WTC11 (cell line): Measurements from ENCODE around the gene LEF1. TPM values are rescaled to one million over a fixed set of nuclear protein-coding genes. Genes with fewer than 3 reads are reported as not detected.

Experiments used
- ATAC-seq: fragments of 200-7000 bp; cut with Tn5 transposase; 2 replicates; pipeline ENCODE4 v1.10.0; 2021; ENCODE audit warnings: mild to moderate bottlenecking, moderate library complexity
- CTCF ChIA-PET: fragments of 300-600 bp; sonication (Branson Sonifier 250); formaldehyde crosslinking; loops from one replicate; lab custom pipeline; 2021; ENCODE audit warnings: antibody characterized with exemption; lab: Charles Lee
- POLR2A ChIA-PET: fragments of 350-600 bp; sonication (Branson Sonifier 250); formaldehyde crosslinking; loops from one replicate; lab custom pipeline; 2021; ENCODE audit warnings: antibody characterized with exemption; lab: Charles Lee
- DNase-seq: peaks from one replicate; pipeline ENCODE4 v3.0.0; 2021; ENCODE audit warnings: low spot score
- H3K27ac Mint-ChIP-seq: 2 replicates; pipeline ENCODE4 v1.8.0; 2021; ENCODE audit warnings: mixed read lengths
- H3K27me3 Mint-ChIP-seq: 2 replicates; pipeline ENCODE4 v1.8.0; 2021; ENCODE audit warnings: low read depth, mild to moderate bottlenecking, moderate library complexity, mixed read lengths
- H3K36me3 Mint-ChIP-seq: 2 replicates; pipeline ENCODE4 v1.8.0; 2021; ENCODE audit warnings: mixed read lengths
- H3K4me1 Mint-ChIP-seq: 2 replicates; pipeline ENCODE4 v1.8.0; 2022; ENCODE audit warnings: mixed read lengths
- H3K4me3 Mint-ChIP-seq: 2 replicates; pipeline ENCODE4 v1.8.0; 2021; ENCODE audit warnings: mild to moderate bottlenecking, moderate library complexity, mixed read lengths
- H3K9me3 Mint-ChIP-seq: 2 replicates; pipeline ENCODE4 v1.8.0; 2021; ENCODE audit warnings: mixed read lengths
- ATF1 ChIP-seq: sonication (generic); formaldehyde crosslinking; IDR thresholded peaks from 2 replicates; pipeline ENCODE4 v1.8.1; 2023; ENCODE audit warnings: mild to moderate bottlenecking, moderate library complexity, missing genetic modification reagents
- CBFB ChIP-seq: sonication (generic); formaldehyde crosslinking; IDR thresholded peaks from 2 replicates; pipeline ENCODE4 v1.8.1; 2022; ENCODE audit warnings: mild to moderate bottlenecking, low read depth, missing genetic modification reagents
- ESRRA ChIP-seq: sonication (generic); formaldehyde crosslinking; IDR thresholded peaks from 2 replicates; pipeline ENCODE4 v1.8.1; 2022; ENCODE audit warnings: mild to moderate bottlenecking, missing genetic modification reagents, borderline replicate concordance
- FOXK1 ChIP-seq: sonication (generic); formaldehyde crosslinking; IDR thresholded peaks from 2 replicates; pipeline ENCODE4 v1.8.0; 2022; ENCODE audit warnings: mild to moderate bottlenecking, moderate library complexity, missing genetic modification reagents
- FOXP1 ChIP-seq: sonication (generic); formaldehyde crosslinking; IDR thresholded peaks from 2 replicates; pipeline ENCODE4 v1.8.0; 2022; ENCODE audit warnings: missing genetic modification reagents, mild to moderate bottlenecking, moderate library complexity, borderline replicate concordance
- GRHL2 ChIP-seq: fragments of 250-450 bp; sonication (Bioruptor Pico); IDR thresholded peaks from 2 replicates; pipeline ENCODE4 v1.8.0; 2022; ENCODE audit warnings: mild to moderate bottlenecking, moderate library complexity; ENCODE audit not compliant: insufficient replicate concordance, severe bottlenecking
- GTF2I ChIP-seq: fragments of 250-450 bp; sonication (Bioruptor Pico); conservative IDR thresholded peaks from 2 replicates; pipeline ENCODE4 v1.4.0; 2021; ENCODE audit warnings: mild to moderate bottlenecking
- HMGA2 ChIP-seq: fragments of 250-450 bp; sonication (Bioruptor Pico); IDR thresholded peaks from 2 replicates; pipeline ENCODE4 v1.4.0; 2021; ENCODE audit warnings: mild to moderate bottlenecking, moderate library complexity
- JUN ChIP-seq: sonication (generic); formaldehyde crosslinking; IDR thresholded peaks from 2 replicates; pipeline ENCODE4 v1.8.0; 2023; ENCODE audit warnings: mild to moderate bottlenecking, missing genetic modification reagents
- OVOL2 ChIP-seq: fragments of 250-450 bp; sonication (Bioruptor Pico); IDR thresholded peaks from 2 replicates; pipeline ENCODE4 v1.9.0; 2021; ENCODE audit warnings: mild to moderate bottlenecking, borderline replicate concordance
- RELA ChIP-seq: sonication (generic); formaldehyde crosslinking; IDR thresholded peaks from 2 replicates; pipeline ENCODE4 v1.8.1; 2022; ENCODE audit warnings: missing genetic modification reagents, mild to moderate bottlenecking, borderline replicate concordance
- RORB ChIP-seq: fragments of 250-450 bp; sonication (Bioruptor Pico); IDR thresholded peaks from 2 replicates; pipeline ENCODE4 v1.9.0; 2021; ENCODE audit warnings: mild to moderate bottlenecking
- ZNF121 ChIP-seq: sonication (generic); formaldehyde crosslinking; IDR thresholded peaks from 2 replicates; pipeline ENCODE4 v1.8.0; 2023; ENCODE audit warnings: missing genetic modification reagents
- ZNF423 ChIP-seq: fragments of 250-450 bp; sonication (Bioruptor Pico); IDR thresholded peaks from 2 replicates; pipeline ENCODE4 v2.1.2; 2022; ENCODE audit warnings: mild to moderate bottlenecking, moderate library complexity
- total RNA-seq: library from RNA; stranded (reverse); gene quantifications from 3 replicates; pipeline ENCODE4 v1.2.3, GENCODE V29; 2021
- TF ChIP-seq, protein P1 (sequence below): fragments of 250-450 bp; sonication (Bioruptor Pico); IDR thresholded peaks from 2 replicates; pipeline ENCODE4 v1.9.0; 2021; ENCODE audit warnings: mild to moderate bottlenecking
- TF ChIP-seq, protein P2 (sequence below): fragments of 250-450 bp; sonication (Bioruptor Pico); IDR thresholded peaks from 2 replicates; pipeline ENCODE4 v1.8.0; 2021; ENCODE audit warnings: mild to moderate bottlenecking
- TF ChIP-seq, protein P3 (sequence below): sonication (generic); formaldehyde crosslinking; IDR thresholded peaks from 2 replicates; pipeline ENCODE4 v1.8.0; 2022; ENCODE audit warnings: mild to moderate bottlenecking, missing genetic modification reagents
- TF ChIP-seq, protein P4 (sequence below): sonication (generic); formaldehyde crosslinking; IDR thresholded peaks from 2 replicates; pipeline ENCODE4 v1.8.0; 2023; ENCODE audit warnings: missing genetic modification reagents
- TF ChIP-seq, protein P5 (sequence below): fragments of 250-450 bp; sonication (Bioruptor Pico); IDR thresholded peaks from 2 replicates; pipeline ENCODE4 v1.9.0; 2021; ENCODE audit warnings: moderate library complexity, mild to moderate bottlenecking, inconsistent platforms, borderline replicate concordance
- TF ChIP-seq, protein P6 (sequence below): sonication (generic); formaldehyde crosslinking; IDR thresholded peaks from 2 replicates; pipeline ENCODE4 v1.8.1; 2022; ENCODE audit warnings: low read depth, missing genetic modification reagents, borderline replicate concordance

The LEF1 gene
- total RNA-seq, 1 experiment from 2014 or later: 1.3 TPM

DNA sequence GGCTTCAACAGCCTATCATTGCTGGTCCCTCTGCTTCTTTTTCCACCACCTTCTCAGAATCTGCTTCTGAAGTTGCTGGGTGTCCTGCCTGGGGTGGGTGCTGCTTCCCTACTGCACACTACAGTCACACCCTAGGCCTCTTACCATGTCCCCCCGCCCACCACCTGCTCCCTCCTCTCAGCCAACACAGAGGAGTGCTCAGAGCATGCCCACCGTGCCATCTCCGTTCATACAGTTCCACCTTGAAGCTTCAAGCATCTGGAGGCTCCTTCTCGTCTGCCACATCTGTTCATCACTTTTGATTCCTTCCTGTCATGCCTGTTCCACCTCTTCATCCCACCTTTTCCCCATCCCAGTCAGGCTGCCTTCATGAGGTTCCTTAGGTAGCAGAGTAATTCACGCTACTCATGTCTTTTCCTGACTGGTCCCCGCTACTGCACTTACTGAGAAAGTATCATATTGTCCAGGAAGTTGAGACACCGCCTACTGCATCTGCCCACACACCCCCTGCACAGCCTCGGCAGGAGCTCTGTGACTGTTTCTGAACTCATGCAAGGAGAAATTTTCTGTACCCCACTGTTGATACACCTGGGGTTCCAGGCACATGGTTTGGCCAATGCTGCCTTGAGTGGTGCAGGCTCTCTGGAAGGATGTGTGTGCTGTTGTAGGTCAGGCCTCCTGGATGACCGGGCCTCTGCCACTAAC, 139.6 kb downstream of the LEF1 start:
- ChIA-PET CTCF (interaction anchor here (1.8 to 2.1 kb wide), 2 partner anchors 10 to 543 kb away, joined by 11 to 15 read pairs; no protein-coding TSS in a partner anchor), POLR2A (interaction anchor here (0.6 kb wide), 1 partner anchor 614 kb away, joined by 4 read pairs; no protein-coding TSS in a partner anchor)
- TF ChIP-seq, protein P1, sequence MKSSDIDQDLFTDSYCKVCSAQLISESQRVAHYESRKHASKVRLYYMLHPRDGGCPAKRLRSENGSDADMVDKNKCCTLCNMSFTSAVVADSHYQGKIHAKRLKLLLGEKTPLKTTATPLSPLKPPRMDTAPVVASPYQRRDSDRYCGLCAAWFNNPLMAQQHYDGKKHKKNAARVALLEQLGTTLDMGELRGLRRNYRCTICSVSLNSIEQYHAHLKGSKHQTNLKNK (CRISPR knock-in tag): no peak
- TF ChIP-seq JUN (CRISPR knock-in tag): no peak
- TF ChIP-seq, protein P2, sequence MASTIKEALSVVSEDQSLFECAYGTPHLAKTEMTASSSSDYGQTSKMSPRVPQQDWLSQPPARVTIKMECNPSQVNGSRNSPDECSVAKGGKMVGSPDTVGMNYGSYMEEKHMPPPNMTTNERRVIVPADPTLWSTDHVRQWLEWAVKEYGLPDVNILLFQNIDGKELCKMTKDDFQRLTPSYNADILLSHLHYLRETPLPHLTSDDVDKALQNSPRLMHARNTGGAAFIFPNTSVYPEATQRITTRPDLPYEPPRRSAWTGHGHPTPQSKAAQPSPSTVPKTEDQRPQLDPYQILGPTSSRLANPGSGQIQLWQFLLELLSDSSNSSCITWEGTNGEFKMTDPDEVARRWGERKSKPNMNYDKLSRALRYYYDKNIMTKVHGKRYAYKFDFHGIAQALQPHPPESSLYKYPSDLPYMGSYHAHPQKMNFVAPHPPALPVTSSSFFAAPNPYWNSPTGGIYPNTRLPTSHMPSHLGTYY (CRISPR knock-in tag): no peak
- TF ChIP-seq, protein P3, sequence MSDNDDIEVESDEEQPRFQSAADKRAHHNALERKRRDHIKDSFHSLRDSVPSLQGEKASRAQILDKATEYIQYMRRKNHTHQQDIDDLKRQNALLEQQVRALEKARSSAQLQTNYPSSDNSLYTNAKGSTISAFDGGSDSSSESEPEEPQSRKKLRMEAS (CRISPR knock-in tag): no peak
- TF ChIP-seq ESRRA (CRISPR knock-in tag): no peak
- TF ChIP-seq ATF1: no peak
- TF ChIP-seq, protein P4, sequence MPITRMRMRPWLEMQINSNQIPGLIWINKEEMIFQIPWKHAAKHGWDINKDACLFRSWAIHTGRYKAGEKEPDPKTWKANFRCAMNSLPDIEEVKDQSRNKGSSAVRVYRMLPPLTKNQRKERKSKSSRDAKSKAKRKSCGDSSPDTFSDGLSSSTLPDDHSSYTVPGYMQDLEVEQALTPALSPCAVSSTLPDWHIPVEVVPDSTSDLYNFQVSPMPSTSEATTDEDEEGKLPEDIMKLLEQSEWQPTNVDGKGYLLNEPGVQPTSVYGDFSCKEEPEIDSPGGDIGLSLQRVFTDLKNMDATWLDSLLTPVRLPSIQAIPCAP (CRISPR knock-in tag): no peak
- TF ChIP-seq GRHL2: no peak
- TF ChIP-seq RELA (CRISPR knock-in tag): no peak
- no peak for TF ChIP-seq CBFB
- no peak for TF ChIP-seq ZNF423 (CRISPR knock-in tag)
- TF ChIP-seq ZNF121 (CRISPR knock-in tag): no peak
- TF ChIP-seq, protein P5, sequence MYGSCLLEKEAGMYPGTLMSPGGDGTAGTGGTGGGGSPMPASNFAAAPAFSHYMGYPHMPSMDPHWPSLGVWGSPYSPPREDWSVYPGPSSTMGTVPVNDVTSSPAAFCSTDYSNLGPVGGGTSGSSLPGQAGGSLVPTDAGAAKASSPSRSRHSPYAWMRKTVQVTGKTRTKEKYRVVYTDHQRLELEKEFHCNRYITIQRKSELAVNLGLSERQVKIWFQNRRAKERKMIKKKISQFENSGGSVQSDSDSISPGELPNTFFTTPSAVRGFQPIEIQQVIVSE (CRISPR knock-in tag): no peak
- TF ChIP-seq FOXK1 (CRISPR knock-in tag): no peak
- TF ChIP-seq OVOL2: no peak
- Mint-ChIP-seq H3K9me3 (no peaks in the 10 kb centered on the region), H3K27me3 (no peaks in the 10 kb centered on the region), H3K27ac (no peak overlapping the region), H3K4me1 (no peaks in the 10 kb centered on the region), H3K36me3 (peaks cover 55% of the 10 kb centered on the region), H3K4me3 (no peak overlapping the region)
- no peak for ATAC-seq
- no peak for DNase-seq

DNA sequence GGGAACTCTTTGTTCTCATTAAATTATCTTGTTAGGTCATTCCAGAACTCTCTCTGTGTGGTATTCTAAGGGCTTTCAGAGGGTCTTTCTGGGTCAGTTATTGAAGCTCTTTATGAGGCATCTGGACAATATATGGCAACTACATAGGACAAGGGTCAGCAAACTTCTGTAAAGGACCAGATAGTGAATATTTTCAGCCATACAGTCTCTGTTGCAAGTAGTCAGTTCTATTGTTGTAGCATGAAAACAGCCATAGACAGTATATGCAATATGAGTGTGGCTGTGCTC, 143.9 kb downstream of the LEF1 start:
- Mint-ChIP-seq H3K27me3 (no peaks in the 10 kb centered on the region), H3K36me3 (peaks cover 60% of the 10 kb centered on the region), H3K4me3 (no peak overlapping the region), H3K9me3 (no peaks in the 10 kb centered on the region), H3K4me1 (peaks cover 9% of the 10 kb centered on the region), H3K27ac (no peak overlapping the region)
- ChIA-PET POLR2A (no interaction called here), CTCF (interaction anchor here (0.6 kb wide), 1 partner anchor 130 kb away, joined by 3 read pairs; no protein-coding TSS in a partner anchor)
- DNase-seq: no peak
- TF ChIP-seq RORB (CRISPR knock-in tag) (no peak), GTF2I (CRISPR knock-in tag) (no peak), ZNF121 (CRISPR knock-in tag) (no peak), HMGA2 (CRISPR knock-in tag) (no peak), FOXP1 (CRISPR knock-in tag) (no peak), RELA (CRISPR knock-in tag) (no peak), ATF1 (no peak)
- TF ChIP-seq, protein P6, sequence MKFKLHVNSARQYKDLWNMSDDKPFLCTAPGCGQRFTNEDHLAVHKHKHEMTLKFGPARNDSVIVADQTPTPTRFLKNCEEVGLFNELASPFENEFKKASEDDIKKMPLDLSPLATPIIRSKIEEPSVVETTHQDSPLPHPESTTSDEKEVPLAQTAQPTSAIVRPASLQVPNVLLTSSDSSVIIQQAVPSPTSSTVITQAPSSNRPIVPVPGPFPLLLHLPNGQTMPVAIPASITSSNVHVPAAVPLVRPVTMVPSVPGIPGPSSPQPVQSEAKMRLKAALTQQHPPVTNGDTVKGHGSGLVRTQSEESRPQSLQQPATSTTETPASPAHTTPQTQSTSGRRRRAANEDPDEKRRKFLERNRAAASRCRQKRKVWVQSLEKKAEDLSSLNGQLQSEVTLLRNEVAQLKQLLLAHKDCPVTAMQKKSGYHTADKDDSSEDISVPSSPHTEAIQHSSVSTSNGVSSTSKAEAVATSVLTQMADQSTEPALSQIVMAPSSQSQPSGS (CRISPR knock-in tag): no peak
- ATAC-seq: no peak
